Astrocyte (in vitro differentiated cells and primary cell): ENCODE results near the gene FBXO31. TPM values are rescaled to one million over a fixed set of nuclear protein-coding genes. Genes with fewer than 3 reads are reported as not detected.

ENCODE experiments used
- DNase-seq: peaks from one replicate; pipeline ENCODE4 v3.0.0-alpha.2; 2010; ENCODE audit warnings: low read depth
- FAIRE-seq: peaks from 2 replicates; lab custom pipeline; 2011; peaks lifted over from hg19 to GRCh38; lab: Jason Lieb, UNC
- H2AFZ ChIP-seq: 2 replicates; pipeline ENCODE4 v1.6.0; 2012; ENCODE audit warnings: low read depth, low read length, inconsistent platforms
- H3K27ac ChIP-seq: 2 replicates; pipeline ENCODE4 v1.5.1; 2011; ENCODE audit warnings: low read depth, low read length, inconsistent platforms
- H3K27me3 ChIP-seq: 2 replicates; pipeline ENCODE4 v1.6.0; 2011; ENCODE audit warnings: low read length, inconsistent platforms; ENCODE audit not compliant: insufficient read depth
- H3K36me3 ChIP-seq: 2 replicates; pipeline ENCODE4 v1.5.1; 2011; ENCODE audit warnings: low read length, inconsistent platforms; ENCODE audit not compliant: insufficient read depth
- H3K4me1 ChIP-seq: 2 replicates; pipeline ENCODE4 v1.5.1; 2011; ENCODE audit warnings: low read length, inconsistent platforms; ENCODE audit not compliant: insufficient read depth
- H3K4me2 ChIP-seq: 2 replicates; pipeline ENCODE4 v1.6.0; 2012; ENCODE audit warnings: low read length, inconsistent platforms
- H3K4me3 ChIP-seq: 2 replicates; pipeline ENCODE4 v1.5.1; 2011; ENCODE audit warnings: low read depth, mild to moderate bottlenecking, low read length, inconsistent platforms; ENCODE audit not compliant: insufficient read depth
- H3K79me2 ChIP-seq: 2 replicates; pipeline ENCODE4 v1.6.0; 2012; ENCODE audit warnings: mild to moderate bottlenecking, low read length, inconsistent platforms; ENCODE audit not compliant: insufficient read depth
- H3K9ac ChIP-seq: 2 replicates; pipeline ENCODE4 v1.6.0; 2012; ENCODE audit warnings: mild to moderate bottlenecking, low read length, inconsistent platforms
- H3K9me3 ChIP-seq: 2 replicates; pipeline ENCODE4 v1.5.1; 2012; ENCODE audit warnings: low read depth, mild to moderate bottlenecking, low read length, inconsistent platforms; ENCODE audit not compliant: insufficient read depth
- H4K20me1 ChIP-seq: 2 replicates; pipeline ENCODE4 v1.6.0; 2012; ENCODE audit warnings: low read length, inconsistent platforms; ENCODE audit not compliant: insufficient read depth
- H3K27ac Mint-ChIP-seq: one replicate; pipeline ENCODE4 v1.8.0; 2021; ENCODE audit warnings: mild to moderate bottlenecking, mixed read lengths; ENCODE audit not compliant: unreplicated experiment
- H3K27me3 Mint-ChIP-seq: one replicate; pipeline ENCODE4 v1.8.0; 2021; ENCODE audit warnings: low read depth, mixed read lengths; ENCODE audit not compliant: unreplicated experiment
- H3K36me3 Mint-ChIP-seq: one replicate; pipeline ENCODE4 v1.8.0; 2021; ENCODE audit warnings: low read depth, mixed read lengths; ENCODE audit not compliant: unreplicated experiment
- H3K4me1 Mint-ChIP-seq: one replicate; pipeline ENCODE4 v1.8.0; 2021; ENCODE audit warnings: low read depth, mixed read lengths; ENCODE audit not compliant: unreplicated experiment
- H3K4me3 Mint-ChIP-seq: one replicate; pipeline ENCODE4 v1.8.0; 2021; ENCODE audit warnings: mild to moderate bottlenecking, moderate library complexity, mixed read lengths; ENCODE audit not compliant: unreplicated experiment
- H3K9me3 Mint-ChIP-seq: one replicate; pipeline ENCODE4 v1.8.0; 2021; ENCODE audit warnings: mild to moderate bottlenecking, mixed read lengths; ENCODE audit not compliant: unreplicated experiment
- EZH2 ChIP-seq: IDR thresholded peaks from 2 replicates; pipeline ENCODE4 v1.6.1; 2012; ENCODE audit warnings: mild to moderate bottlenecking, low read length, inconsistent platforms; ENCODE audit not compliant: insufficient read depth
- total RNA-seq: library from RNA; stranded (reverse); gene quantifications from 2 replicates; pipeline ENCODE4 v1.2.1, GENCODE V29; 2021
- TF ChIP-seq, protein P1 (sequence below): IDR thresholded peaks from 2 replicates; pipeline ENCODE4 v1.5.1; 2011; ENCODE audit warnings: low read depth, mild to moderate bottlenecking, inconsistent platforms, low read length, moderate library complexity; ENCODE audit not compliant: insufficient read depth

Gene FBXO31
- total RNA-seq, 1 donor from 2014 or later: 34.9 TPM

DNA sequence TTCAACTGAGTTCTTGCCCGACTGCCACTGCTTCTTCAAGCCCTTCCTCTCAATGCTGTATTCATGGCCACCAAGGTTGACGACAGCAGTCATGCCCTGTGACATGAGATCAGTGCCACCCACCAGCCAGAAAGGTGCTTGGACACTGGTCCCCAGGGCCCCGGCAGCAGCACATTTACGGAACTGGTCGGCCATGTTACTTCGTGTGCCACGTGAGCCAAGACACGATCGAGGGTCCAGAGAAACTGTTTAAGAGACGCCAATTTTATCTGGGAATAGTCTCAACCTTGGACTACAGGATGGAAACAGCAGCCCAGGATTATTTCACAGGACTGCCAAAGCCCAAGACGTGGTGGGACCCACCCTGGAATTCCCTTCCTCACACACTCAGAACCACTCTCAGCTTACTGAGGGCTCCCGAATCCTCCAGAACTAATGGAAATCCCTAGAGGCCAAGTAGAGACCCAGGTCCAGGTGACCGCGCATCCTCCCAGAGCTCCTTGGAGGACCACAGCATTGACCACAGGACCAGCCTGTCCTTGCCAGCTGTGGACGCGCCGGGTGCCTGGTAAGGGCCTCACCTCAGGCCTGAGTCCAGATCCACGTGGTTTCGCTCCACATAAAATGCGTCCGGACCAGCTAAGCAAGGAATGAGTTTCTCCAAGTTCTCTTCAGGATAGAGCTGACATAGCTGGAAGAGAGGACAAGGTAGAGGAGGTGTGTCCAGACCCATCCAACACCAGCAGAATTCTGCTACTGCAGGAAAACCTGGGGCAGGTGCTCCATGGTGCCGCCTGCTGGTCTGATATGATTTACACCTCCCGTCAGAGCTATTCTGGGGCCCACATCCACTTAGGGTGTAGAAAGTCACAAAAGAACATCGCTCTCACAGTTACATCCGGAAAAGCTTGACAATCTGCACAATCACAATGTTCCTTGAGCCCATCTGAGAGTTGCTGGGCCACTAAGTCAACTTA lies 36.7 kb upstream of the FBXO31 start:
- peaks cover 20% of the 10 kb centered on the region for H3K36me3 Mint-ChIP-seq
- no peaks in the 10 kb centered on the region for H3K27me3 Mint-ChIP-seq
- FAIRE-seq (no peak), DNase-seq (no peak)
- Histone ChIP-seq H3K27me3 (no peaks in the 10 kb centered on the region), H3K79me2 (no peaks in the 10 kb centered on the region), H3K4me2 (no peak overlapping the region), H3K36me3 (peaks cover 25% of the 10 kb centered on the region), H3K4me3 (no peak overlapping the region), H3K9me3 (no peaks in the 10 kb centered on the region), H2AFZ (no peak overlapping the region), H3K9ac (no peak overlapping the region), H4K20me1 (peaks cover 43% of the 10 kb centered on the region), H3K27ac (no peak overlapping the region), H3K4me1 (no peaks in the 10 kb centered on the region)
- peaks cover 2% of the 10 kb centered on the region for H3K9me3 Mint-ChIP-seq
- no peak for TF ChIP-seq EZH2
- TF ChIP-seq, protein P1, sequence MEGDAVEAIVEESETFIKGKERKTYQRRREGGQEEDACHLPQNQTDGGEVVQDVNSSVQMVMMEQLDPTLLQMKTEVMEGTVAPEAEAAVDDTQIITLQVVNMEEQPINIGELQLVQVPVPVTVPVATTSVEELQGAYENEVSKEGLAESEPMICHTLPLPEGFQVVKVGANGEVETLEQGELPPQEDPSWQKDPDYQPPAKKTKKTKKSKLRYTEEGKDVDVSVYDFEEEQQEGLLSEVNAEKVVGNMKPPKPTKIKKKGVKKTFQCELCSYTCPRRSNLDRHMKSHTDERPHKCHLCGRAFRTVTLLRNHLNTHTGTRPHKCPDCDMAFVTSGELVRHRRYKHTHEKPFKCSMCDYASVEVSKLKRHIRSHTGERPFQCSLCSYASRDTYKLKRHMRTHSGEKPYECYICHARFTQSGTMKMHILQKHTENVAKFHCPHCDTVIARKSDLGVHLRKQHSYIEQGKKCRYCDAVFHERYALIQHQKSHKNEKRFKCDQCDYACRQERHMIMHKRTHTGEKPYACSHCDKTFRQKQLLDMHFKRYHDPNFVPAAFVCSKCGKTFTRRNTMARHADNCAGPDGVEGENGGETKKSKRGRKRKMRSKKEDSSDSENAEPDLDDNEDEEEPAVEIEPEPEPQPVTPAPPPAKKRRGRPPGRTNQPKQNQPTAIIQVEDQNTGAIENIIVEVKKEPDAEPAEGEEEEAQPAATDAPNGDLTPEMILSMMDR: no peak
- no peak overlapping the region for H3K4me3 Mint-ChIP-seq
- no peak overlapping the region for H3K27ac Mint-ChIP-seq
- peaks cover 2% of the 10 kb centered on the region for H3K4me1 Mint-ChIP-seq

DNA sequence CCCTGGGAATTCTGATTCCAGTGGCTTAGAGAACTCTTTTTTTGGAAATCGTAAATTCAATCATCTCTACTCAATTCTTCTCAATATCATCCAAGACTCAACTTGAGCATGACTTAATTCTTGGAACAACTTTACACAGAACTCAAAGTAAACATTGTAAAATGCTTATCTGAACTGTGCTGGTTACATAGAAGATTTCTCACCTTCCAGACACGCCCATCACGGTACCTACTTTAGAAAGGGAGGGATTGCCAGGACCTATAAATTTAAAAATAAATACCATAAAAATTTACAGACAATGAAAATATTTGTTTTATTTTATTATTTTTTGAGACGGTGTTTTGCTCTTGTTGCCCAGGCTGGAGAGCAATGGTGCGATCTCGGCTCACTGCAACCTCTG lies 35.1 kb upstream of the FBXO31 start:
- no peak for DNase-seq
- no peak overlapping the region for H3K4me2 ChIP-seq
- no peaks in the 10 kb centered on the region for H3K79me2 ChIP-seq
- H3K27ac Mint-ChIP-seq: no peak overlapping the region
- no peak overlapping the region for H3K9ac ChIP-seq
- H3K36me3 ChIP-seq: peaks cover 23% of the 10 kb centered on the region
- no peak overlapping the region for H3K4me3 ChIP-seq
- peaks cover 17% of the 10 kb centered on the region for H3K36me3 Mint-ChIP-seq
- H2AFZ ChIP-seq: no peak overlapping the region
- peaks cover 31% of the 10 kb centered on the region for H4K20me1 ChIP-seq
- no peak overlapping the region for H3K4me3 Mint-ChIP-seq
- H3K9me3 ChIP-seq: no peaks in the 10 kb centered on the region
- no peaks in the 10 kb centered on the region for H3K4me1 ChIP-seq
- no peaks in the 10 kb centered on the region for H3K27me3 Mint-ChIP-seq
- TF ChIP-seq EZH2: no peak
- TF ChIP-seq, protein P1: no peak
- H3K27ac ChIP-seq: no peak overlapping the region
- no peak for FAIRE-seq
- H3K27me3 ChIP-seq: no peaks in the 10 kb centered on the region
- H3K4me1 Mint-ChIP-seq: no peaks in the 10 kb centered on the region
- peaks cover 2% of the 10 kb centered on the region for H3K9me3 Mint-ChIP-seq

DNA sequence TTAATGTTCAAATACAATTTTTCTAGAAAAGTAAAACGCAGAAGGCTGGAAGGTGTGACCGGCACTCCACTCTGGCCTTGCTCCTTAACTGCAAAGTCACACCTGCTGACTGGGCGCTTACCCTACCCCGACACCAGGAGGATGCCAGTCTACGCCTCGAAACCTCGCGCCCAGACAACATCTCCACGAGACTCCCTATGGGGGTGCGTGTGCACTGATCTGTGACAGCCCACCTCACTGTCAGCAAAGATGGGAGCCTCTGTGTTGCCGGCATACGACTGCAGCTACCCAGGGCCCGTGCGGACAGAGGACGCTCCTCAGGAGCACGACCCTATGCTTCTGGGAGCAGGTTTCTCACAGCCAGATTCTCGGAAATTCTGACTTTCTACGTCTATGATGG lies 34.6 kb upstream of the FBXO31 start:
- Mint-ChIP-seq H3K4me3 (no peak overlapping the region), H3K4me1 (no peaks in the 10 kb centered on the region), H3K9me3 (peaks cover 2% of the 10 kb centered on the region), H3K36me3 (peaks cover 16% of the 10 kb centered on the region), H3K27me3 (no peaks in the 10 kb centered on the region), H3K27ac (no peak overlapping the region)
- no peak for TF ChIP-seq EZH2
- TF ChIP-seq, protein P1: no peak
- DNase-seq (no peak), FAIRE-seq (no peak)
- H3K36me3 ChIP-seq: peaks cover 21% of the 10 kb centered on the region
- no peak overlapping the region for H3K4me3 ChIP-seq
- no peaks in the 10 kb centered on the region for H3K27me3 ChIP-seq
- no peaks in the 10 kb centered on the region for H3K4me1 ChIP-seq
- H3K9ac ChIP-seq: no peak overlapping the region
- no peaks in the 10 kb centered on the region for H3K9me3 ChIP-seq
- no peak overlapping the region for H3K4me2 ChIP-seq
- H3K79me2 ChIP-seq: no peaks in the 10 kb centered on the region
- H3K27ac ChIP-seq: no peak overlapping the region
- H2AFZ ChIP-seq: no peak overlapping the region
- H4K20me1 ChIP-seq: peaks cover 28% of the 10 kb centered on the region
